NCI-H2107 treated with DMSO at 0.1 percent for 48 hours (cell line): ENCODE data around the gene PRDM16.

ENCODE experiments used
- DNase-seq: peaks from one replicate; lab custom pipeline; 2025; ENCODE audit not compliant: unreplicated experiment; lab: John Stamatoyannopoulos, UW

PRDM16 gene

DNA sequence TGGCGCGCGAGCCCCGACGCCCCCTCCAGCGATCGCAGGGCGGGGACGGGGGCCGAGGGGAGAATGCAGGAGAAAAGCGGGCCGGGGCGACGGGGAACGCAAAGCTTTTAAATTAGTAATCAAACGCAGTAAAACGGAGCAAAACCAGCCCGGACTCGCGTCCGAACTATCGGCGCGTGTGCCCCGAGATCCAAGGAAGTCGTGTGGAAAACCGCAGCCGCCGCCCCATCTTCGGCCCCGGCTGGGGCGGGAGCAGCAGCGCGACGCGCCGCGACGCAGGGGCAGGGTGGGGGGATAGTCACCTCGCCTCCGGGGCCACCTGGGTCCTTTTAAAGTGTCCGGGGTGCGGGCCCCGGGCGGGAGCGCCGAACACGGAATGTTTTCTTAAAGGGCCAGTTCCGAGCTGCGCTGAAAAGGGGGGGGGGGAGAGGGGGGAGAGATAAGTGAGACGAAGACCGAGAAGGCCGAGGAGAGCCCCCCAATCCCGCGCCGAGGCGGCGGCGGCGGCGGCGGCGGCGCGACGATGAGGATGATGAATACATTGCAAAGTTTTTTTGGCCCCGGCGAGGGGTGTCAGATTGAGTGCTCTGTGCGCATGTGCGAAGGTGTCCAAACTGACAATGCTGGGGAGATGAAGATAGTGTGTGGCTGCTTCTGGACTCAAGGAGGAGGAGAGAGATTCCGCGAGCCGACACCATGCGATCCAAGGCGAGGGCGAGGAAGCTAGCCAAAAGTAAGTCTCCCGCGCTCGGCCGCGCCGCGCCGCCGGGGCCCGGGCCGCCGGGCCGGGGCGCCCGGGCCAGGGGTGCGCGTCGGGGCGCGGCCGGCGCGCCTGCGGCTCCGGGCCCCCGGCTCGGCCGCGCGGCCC, at the start of gene PRDM16:
PRDM16 (plus strand) TSS at position 640 of the 868 bp plus-strand sequence; CDS start at position 697, 57 bp downstream.
- DNase-seq, result no peak

DNA sequence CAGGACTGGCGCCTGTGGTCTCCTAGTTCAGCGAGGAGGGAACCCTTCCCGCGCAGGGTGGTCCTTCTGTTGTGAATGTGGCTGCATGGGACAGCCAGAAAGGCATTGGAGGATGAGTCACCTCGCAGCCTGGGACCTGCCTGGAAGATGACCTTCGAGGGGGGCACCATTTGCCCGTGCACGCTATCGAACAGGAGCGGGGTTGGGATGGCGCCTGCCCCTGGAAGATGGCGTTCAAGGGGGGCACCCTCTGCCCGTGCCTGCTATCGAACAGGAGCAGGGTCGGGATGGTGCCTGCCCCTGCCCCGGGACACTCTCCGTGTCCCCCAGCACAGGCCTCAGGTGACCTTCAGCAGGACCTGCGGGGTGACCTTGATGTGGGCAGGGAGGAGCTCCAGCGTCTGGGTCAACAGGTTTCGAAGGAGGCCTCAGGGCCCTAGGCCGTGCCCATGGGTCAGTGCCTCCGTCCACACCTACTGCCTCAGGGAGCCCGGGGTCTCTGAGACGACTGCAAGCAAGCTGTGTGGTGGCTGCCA, 49.4 kb upstream of the PRDM16 start:
- no peak for DNase-seq

- DNase-seq, result no peak
Measured at GRCh38 chr1:3020263-3020909, 48.6 kb upstream of the PRDM16 start.

DNA sequence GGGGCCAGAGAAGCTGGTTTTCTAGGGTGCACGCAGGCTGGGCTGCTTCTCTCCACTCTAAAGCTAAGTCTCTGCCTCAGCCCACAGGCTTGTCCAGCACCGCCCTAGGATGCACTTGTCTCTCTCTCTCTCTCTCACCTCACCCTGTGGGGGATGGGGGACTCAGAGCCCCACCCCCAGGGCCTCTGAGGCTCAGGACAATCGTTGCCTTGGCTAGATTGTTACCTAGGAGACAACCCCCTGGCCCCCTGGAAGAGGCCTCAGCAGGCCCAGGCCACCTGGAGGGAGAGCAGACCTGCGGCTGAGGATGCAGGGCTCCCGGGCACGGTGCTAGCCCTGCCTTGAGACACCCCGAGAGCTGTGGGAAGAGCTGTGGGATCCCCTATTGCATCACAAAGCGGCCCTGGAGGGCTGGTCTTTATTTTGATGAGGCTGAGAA, 47.8 kb upstream of the PRDM16 start, which contains the start of gene ACTRT2:
ACTRT2 (plus strand) TSS at position 235 of the 439 bp plus-strand sequence. CDS start 220 bp downstream, outside the sequence.
- DNase-seq, result no peak

DNA sequence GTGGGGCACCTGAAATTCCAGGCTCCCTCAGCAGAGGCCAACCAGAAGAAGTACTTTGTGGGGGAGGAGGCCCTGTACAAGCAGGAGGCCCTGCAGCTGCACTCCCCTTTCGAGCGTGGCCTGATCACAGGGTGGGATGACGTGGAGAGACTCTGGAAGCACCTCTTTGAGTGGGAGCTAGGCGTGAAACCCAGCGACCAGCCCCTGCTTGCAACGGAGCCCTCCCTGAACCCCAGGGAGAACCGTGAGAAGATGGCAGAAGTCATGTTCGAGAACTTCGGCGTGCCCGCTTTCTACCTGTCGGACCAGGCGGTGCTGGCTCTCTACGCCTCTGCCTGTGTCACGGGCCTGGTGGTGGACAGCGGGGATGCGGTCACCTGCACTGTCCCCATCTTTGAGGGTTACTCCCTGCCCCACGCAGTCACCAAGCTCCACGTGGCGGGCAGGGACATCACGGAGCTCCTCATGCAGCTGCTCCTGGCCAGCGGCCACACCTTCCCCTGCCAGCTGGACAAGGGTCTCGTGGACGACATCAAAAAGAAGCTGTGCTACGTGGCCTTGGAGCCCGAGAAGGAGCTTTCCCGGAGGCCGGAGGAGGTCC, 47.1 kb upstream of the PRDM16 start:
- DNase-seq, result no peak

DNA sequence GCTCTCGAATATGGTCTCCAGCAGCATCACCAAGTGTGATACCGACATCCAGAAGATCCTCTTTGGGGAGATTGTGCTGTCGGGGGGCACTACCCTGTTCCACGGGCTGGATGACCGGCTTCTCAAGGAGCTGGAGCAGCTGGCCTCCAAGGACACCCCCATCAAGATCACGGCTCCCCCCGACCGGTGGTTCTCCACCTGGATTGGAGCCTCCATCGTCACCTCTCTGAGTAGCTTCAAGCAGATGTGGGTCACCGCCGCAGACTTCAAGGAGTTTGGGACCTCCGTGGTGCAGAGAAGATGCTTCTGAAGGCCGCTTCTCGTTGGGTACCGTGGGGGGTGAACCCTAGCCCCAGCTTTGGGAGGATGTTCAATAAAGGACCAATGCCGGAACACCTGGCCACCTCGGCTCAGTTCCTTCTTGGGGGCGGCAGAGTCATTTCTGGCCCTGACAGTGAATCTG, 46.5 kb upstream of the PRDM16 start:
- no peak for DNase-seq

DNA sequence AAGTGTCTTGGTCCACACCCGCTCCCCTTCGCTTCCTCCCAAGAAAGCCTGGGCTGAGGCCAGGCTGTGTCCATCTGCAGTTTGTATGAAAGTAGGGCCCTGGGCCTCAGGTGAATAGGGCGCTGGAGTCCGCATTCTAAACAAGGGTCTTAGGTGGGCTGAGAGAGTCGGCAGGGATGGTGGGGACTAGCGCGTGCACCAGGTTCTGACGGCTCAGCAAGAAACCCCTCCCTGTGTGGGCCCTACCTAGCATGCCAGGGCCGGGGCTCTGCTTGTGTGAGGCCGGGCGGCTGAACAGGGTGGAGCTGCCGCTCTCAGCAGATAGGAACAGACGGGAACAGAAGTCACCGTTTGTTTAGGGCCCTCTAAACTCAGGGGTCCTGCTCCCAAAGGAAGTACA, 46.0 kb upstream of the PRDM16 start:
- no peak for DNase-seq

GRCh38 chr1:3024019-3024418, 45.0 kb upstream of the PRDM16 start:
- no peak for DNase-seq

- no peak for DNase-seq
Measured at GRCh38 chr1:3024588-3024987, 44.4 kb upstream of the PRDM16 start.

DNA sequence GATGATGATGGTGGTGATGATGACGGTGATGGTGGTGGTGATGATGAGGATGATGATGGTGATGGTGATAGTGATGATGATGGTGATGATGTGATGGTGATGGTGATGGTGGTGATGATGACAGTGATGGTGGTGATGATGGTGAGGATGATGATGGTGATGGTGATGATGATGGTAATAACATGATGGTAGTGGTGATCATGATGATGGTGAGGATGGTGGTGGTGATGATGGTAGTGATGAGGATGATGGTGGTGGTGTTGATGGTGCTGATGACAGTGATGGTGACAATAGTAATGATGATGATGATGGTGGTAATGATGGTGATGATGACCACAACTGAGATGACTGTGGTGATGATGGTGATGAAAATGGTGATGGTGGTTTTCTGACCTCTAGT, 42.9 kb upstream of the PRDM16 start:
- no peak for DNase-seq

GRCh38 chr1:3026581-3027391, 42.2 kb upstream of the PRDM16 start:
- DNase-seq, result no peak

DNA sequence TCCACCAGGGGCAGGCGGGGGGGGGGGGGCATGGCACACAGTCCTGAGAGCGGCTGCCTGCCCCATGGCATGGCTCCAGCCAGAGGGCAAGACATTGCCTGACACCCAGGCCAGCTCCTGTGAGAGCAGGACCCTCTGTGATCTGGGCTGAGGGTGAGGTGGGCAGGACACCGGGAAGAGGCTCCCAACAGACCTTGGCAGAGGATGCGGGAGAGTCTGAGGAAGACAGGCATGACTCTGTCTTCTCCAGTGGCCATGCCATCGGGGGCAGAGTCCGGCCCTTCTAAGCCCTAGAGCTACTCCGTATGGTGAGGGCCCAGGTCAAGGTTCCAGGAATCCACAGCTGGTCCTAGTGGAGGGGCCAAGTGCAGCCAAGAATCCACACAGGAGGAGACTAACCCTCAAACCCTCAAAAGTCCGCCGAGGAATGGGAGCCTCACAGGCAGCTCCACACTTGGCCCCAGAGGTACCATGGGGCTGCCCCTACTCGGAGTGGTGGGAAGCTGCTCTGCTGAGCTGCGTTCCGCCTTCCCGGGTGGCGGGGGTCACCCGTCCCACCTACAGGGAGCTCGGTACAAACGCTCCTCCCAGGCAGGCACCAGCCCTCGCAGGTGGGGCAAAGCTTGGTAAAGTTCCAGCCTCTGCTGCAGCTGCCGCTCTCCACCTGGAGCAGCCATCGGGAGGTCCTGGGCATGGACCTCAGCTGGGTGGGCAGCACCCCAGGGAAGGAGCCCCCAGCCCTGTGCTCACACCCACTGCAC, 41.2 kb upstream of the PRDM16 start:
- DNase-seq, result no peak

DNA sequence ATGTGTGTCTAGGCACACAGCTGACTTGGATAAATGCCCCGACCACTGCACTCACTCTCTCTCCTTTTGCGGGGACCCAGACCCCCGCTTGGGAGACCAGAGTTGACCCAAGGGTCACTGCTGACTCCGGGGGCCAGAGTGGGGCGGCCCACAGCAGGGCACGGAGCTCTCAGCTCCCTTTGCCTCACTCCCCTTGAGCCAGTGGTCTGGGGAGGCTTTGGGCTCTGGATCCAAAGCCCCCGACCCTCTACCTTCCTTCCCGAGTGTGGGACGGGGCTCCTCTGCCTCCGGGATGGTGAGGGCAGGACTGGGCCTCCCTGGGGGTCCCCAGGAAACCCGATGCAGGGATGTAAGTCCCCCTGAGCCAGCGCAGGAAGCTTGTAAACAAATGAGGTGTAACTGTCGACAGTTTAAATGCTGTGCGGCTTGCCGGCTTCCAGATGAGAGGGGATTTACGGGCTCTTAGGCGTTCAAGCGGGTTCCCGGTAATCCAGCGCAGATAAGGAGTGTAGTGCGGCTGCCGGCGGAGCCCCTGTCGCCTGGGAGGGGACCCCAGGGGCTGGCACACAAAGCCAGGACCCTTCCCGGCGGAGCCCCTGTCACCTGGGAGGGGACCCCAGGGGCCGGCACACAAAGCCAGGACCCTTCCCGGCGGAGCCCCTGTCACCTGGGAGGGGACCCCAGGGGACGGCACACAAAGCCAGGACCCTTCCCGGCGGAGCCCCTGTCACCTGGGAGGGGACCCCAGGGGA, 40.3 kb upstream of the PRDM16 start:
- no peak for DNase-seq

GRCh38 chr1:3029481-3029961, 39.5 kb upstream of the PRDM16 start:
- no peak for DNase-seq

DNA sequence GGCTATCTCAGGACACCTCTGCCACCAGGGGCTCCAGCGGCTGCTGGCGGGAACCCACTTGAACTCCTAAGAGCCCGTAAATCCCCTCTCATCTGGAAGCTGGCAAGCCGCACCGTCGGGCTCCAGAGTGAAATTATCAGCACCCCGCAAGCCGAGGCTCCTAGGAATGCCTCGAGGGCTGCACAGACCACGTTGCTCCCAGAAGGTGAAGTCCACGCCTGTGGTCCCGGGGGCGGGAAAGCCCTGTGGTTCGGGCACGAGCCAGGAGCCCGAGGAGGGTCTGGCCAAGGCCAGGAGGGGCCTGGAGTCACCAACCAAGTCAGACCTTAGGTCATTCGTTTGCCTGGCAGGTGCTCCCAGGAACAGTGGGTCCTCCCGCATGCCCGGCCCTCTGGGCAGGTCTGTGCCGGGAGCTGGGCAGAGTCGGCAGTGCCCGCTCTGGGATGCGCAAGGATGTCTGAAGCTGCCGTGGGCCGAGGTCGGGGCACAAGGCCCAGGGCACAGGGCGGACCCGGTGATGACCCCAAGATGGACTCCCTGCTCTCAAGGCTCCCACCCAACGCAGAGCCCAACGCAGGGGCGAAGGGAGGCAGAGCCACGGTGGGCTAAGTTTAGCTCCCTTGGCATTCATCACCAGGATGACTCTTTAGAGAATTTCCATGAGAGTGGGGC, 38.9 kb upstream of the PRDM16 start:
- DNase-seq, result no peak

- no peak for DNase-seq
Measured at GRCh38 chr1:3030663-3031381, 38.2 kb upstream of the PRDM16 start.

GRCh38 chr1:3031401-3032221, 37.4 kb upstream of the PRDM16 start:
- DNase-seq, result no peak
